Kidney glomerular epithelial cell (primary cell): ENCODE results near the gene TMEM179B.
"Not testable (repeated sequence)": the region's sequence is repeated elsewhere in the genome, so short reads cannot be mapped to it uniquely, and the experiment has no call there.

Source experiments
- DNase-seq: peaks from one replicate; lab custom pipeline; 2025; lab: John Stamatoyannopoulos, UW

The TMEM179B gene

GRCh38 chr11:62787005-62787759 lies at the start of gene TMEM179B:
TMEM179B (plus strand) TSS chr11:62787402; CDS start chr11:62787432, 30 bp downstream.
- peak; percentile 85 for DNase-seq

- DNase-seq: no peak
These were observed 39.6 kb upstream of the TMEM179B start for GRCh38 chr11:62747475-62748160.

- not testable (repeated sequence) for DNase-seq
These were observed 37.3 kb upstream of the TMEM179B start for GRCh38 chr11:62749931-62750330.

- no peak for DNase-seq
These were observed 34.9 kb upstream of the TMEM179B start for GRCh38 chr11:62752177-62752785.

- DNase-seq: no peak
These were observed 34.0 kb upstream of the TMEM179B start for GRCh38 chr11:62752994-62753735.

GRCh38 chr11:62753736-62754603 lies 33.2 kb upstream of the TMEM179B start, which contains the start of gene ZBTB3:
ZBTB3 (minus strand) TSS chr11:62754160; CDS start chr11:62753664, 496 bp downstream.
- peak; percentile 99 for DNase-seq

- no peak for DNase-seq
These were observed 32.1 kb upstream of the TMEM179B start for GRCh38 chr11:62755086-62755615.

GRCh38 chr11:62757846-62758788 lies 29.1 kb upstream of the TMEM179B start:
- DNase-seq: no peak

GRCh38 chr11:62760867-62761227 lies 26.4 kb upstream of the TMEM179B start:
- DNase-seq: not testable (repeated sequence)

GRCh38 chr11:62770778-62771143 lies 16.4 kb upstream of the TMEM179B start:
- DNase-seq: peak; percentile 60

GRCh38 chr11:62771144-62772021 lies 15.8 kb upstream of the TMEM179B start, which contains the start of gene TAF6L:
TAF6L (plus strand) TSS chr11:62771396; CDS start chr11:62775784, 4,388 bp downstream.
- peak; percentile 90 for DNase-seq

GRCh38 chr11:62774407-62774806 lies 12.8 kb upstream of the TMEM179B start:
- DNase-seq: no peak

- no peak for DNase-seq
These were observed 11.6 kb upstream of the TMEM179B start for GRCh38 chr11:62775646-62776045.

- no peak for DNase-seq
These were observed 9.8 kb upstream of the TMEM179B start for GRCh38 chr11:62777389-62777788.

GRCh38 chr11:62778441-62778840 lies 8.8 kb upstream of the TMEM179B start:
- DNase-seq: no peak

- no peak for DNase-seq
These were observed 4.4 kb upstream of the TMEM179B start for GRCh38 chr11:62782753-62783152.

- DNase-seq: peak; percentile 68
These were observed 741 bp upstream of the TMEM179B start for GRCh38 chr11:62786318-62787004.

GRCh38 chr11:62788991-62789390 lies 1.8 kb downstream of the TMEM179B start:
- DNase-seq: no peak
